Activated T-helper 2 cell treated with anti-CD3 and anti-CD28 coated beads, Interferon-gamma antibody, Interleukin-2, Interleukin-4, amounts not matched to agents 10 μg/mL and 5 μg/mL and 100 μg/mL, durations not matched to agents 14 hours and 24 hours and 36 hours (primary cell): ENCODE measurements around the gene IL16. TPM values are rescaled to one million over a fixed set of nuclear protein-coding genes. Genes with fewer than 3 reads are reported as not detected.

Source experiments
- DNase-seq: peaks from one replicate; pipeline ENCODE4 v3.0.0; 2021; ENCODE audit warnings: low spot score
- H3K27ac Mint-ChIP-seq: one replicate; pipeline ENCODE4 v1.8.0; 2021; ENCODE audit warnings: mixed read lengths
- H3K27me3 Mint-ChIP-seq: one replicate; pipeline ENCODE4 v1.8.0; 2021; ENCODE audit warnings: low read depth, mixed read lengths
- H3K36me3 Mint-ChIP-seq: one replicate; pipeline ENCODE4 v1.8.0; 2021; ENCODE audit warnings: low read depth, mixed read lengths
- H3K4me1 Mint-ChIP-seq: one replicate; pipeline ENCODE4 v1.8.0; 2021; ENCODE audit warnings: low read depth, mixed read lengths
- H3K4me3 Mint-ChIP-seq: one replicate; pipeline ENCODE4 v1.8.0; 2021; ENCODE audit warnings: low read depth, mild to moderate bottlenecking, moderate library complexity, mixed read lengths
- H3K9me3 Mint-ChIP-seq: one replicate; pipeline ENCODE4 v1.8.0; 2021; ENCODE audit warnings: mixed read lengths
- intact Hi-C: fragments of 100-400 bp; cut with micrococcal nuclease; formaldehyde crosslinking; loops from one replicate; pipeline ENCODE4 v1.15.1; 2023
- total RNA-seq: library from RNA; stranded (reverse); gene quantifications from 2 replicates; pipeline ENCODE4 v1.2.3, GENCODE V29; 2022

The IL16 gene
- total RNA-seq, 1 donor from 2014 or later, result 42.3 TPM

DNA sequence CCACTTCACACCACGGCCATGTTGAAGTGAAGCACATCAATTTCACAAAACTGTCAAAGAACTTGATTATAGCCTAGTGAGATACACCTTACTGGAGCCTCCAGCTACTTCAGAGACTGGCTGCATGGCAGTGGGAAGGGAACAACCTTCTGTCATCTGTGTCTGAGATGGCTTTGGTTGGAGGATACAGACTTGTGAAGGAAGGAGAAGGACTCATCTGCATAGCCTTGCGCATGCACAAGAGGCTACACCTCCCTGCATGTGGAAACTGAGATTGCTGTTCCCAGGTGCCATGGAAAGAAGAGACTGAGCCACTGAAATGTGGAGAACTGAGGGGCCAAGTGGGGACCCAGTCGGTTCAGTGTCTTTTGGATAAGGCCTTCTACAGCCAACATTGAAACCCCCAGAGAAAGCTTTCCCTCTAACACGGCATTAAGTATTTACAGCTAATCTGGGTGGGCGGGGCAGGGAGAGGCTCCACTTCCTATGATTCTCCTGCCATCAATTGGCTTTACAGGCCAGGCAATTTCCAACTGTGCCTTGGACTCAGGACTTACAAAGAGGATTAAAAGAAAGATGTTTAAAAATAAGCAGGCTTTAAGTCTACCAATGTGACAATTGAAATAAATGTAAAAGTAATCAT is 58.8 kb downstream of the IL16 start:
- Mint-ChIP-seq H3K27ac (no peak overlapping the region), H3K4me1 (no peaks in the 10 kb centered on the region), H3K9me3 (no peaks in the 10 kb centered on the region), H3K4me3 (no peak overlapping the region), H3K27me3 (peaks cover 14% of the 10 kb centered on the region), H3K36me3 (no peaks in the 10 kb centered on the region)
- DNase-seq, result no peak
- intact Hi-C loops, result no loop called here

DNA sequence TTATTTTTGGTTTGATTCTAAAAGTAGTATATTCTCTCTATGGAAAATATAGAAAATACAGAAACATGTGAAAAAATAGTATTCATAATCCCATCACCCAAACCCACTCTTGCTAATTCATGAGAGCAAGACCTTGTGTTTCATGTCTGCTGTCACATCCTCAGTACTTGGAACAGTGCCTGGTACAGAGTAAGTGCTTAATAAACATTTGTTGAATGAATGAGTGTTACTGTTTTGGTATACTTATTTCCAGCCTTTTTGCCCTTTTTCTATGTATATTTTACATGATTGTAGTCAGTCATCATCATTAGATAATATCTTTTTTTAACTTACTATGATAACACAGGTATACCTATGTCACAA is 59.3 kb downstream of the IL16 start:
- intact Hi-C loops, result no loop called here
- no peaks in the 10 kb centered on the region for H3K4me1 Mint-ChIP-seq
- no peak for DNase-seq
- peaks cover 14% of the 10 kb centered on the region for H3K27me3 Mint-ChIP-seq
- H3K9me3 Mint-ChIP-seq, result no peaks in the 10 kb centered on the region
- H3K36me3 Mint-ChIP-seq, result no peaks in the 10 kb centered on the region
- no peak overlapping the region for H3K27ac Mint-ChIP-seq
- H3K4me3 Mint-ChIP-seq, result no peak overlapping the region

DNA sequence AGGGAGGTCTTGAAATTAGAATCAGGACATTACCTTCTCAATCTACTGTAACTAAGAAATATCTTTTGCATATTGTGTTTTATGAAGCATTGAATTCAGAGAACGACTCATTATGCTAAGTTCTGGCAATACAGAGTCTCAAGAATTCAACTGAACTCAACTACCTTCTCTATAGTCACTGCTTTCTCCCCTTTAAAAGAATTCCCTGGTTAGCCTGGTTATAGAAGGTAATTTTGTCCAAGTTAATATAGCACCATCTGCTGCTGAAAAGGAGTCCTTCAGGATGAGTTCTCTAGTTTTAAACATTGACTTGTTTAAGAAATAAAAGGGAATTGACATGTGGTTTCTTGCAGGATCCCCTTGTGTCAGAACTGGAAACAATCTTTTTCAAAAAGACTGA is 60.2 kb downstream of the IL16 start:
- DNase-seq, result no peak
- intact Hi-C loops, result no loop called here
- H3K27me3 Mint-ChIP-seq, result peaks cover 9% of the 10 kb centered on the region
- no peaks in the 10 kb centered on the region for H3K9me3 Mint-ChIP-seq
- H3K4me1 Mint-ChIP-seq, result no peaks in the 10 kb centered on the region
- no peaks in the 10 kb centered on the region for H3K36me3 Mint-ChIP-seq
- H3K27ac Mint-ChIP-seq, result no peak overlapping the region
- no peak overlapping the region for H3K4me3 Mint-ChIP-seq

DNA sequence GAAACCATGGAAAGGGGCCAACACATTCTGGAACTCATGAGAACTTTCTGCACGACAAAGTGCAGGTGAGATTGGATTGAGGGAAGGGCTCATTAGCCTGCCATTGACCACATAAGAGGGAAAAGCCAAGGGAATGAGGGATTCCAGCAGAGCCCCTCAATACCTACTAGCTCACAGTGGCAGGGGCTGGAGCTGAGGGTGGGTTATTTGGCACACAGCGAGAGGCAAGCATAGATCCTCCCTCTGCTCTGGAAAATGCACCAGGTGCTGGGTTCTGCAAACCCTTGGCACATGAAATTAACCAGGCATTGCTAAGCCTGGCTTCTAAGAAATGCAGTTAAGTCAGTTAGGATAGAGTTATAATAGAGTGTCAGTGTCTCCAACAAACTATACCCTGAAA is 60.8 kb downstream of the IL16 start:
- Mint-ChIP-seq H3K36me3 (no peaks in the 10 kb centered on the region), H3K4me1 (no peaks in the 10 kb centered on the region)
- intact Hi-C loops, result no loop called here

DNA sequence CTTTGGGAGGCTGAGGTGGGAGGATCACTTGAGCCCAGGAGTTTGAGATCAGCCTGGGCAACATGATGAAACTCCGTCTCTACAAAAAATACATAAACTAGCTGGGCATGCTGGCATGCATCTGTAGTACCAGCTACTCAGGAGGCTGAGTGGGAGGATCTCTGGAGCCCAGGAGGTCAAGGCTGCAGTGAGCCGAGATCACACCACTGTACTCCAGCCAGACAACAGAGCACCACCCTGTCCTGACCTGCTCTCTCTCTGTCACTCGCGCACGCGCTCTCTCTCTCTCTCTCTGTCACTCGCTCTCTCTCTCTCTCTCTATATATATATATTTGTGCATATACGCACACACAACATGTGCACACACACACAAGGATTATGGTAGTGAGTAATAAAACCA is 61.8 kb downstream of the IL16 start:
- intact Hi-C loops, result no loop called here
- peaks cover 7% of the 10 kb centered on the region for H3K27me3 Mint-ChIP-seq

More for the DNA sequence above, 60.8 kb downstream of the IL16 start:
- no peak overlapping the region for H3K27ac Mint-ChIP-seq
- H3K27me3 Mint-ChIP-seq, result peaks cover 7% of the 10 kb centered on the region
- no peak for DNase-seq
- H3K4me3 Mint-ChIP-seq, result no peak overlapping the region
- H3K9me3 Mint-ChIP-seq, result no peaks in the 10 kb centered on the region

DNA sequence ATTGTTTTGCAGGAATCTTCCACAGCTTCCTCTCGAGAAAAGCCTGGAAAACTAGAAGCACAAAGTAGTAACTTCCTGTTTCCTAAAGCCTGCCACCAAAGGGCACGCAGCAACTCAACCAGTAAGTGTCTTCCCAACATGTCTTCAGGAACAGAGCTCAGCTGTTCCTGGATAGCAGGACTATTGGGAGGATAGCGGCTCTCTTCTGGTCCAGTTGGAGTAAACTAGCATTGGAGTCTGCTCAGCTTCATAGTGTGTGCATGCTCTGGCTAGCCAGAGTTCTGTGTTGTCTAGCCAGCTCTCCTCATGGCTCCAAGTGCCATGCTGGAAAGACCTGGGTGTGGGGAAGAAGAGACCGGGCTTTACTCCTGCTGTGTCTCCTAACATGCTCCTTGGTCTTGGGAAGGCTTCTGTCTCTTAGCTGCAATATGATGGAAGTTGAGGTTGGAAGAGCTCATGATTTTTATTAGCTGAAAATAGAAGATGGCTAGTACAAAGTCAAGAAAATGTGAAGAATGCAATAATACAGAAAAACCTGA is 63.1 kb downstream of the IL16 start:
- no peak overlapping the region for H3K4me3 Mint-ChIP-seq
- intact Hi-C loops, result loop anchor here (10.0 kb wide), 1 partner anchor 565 kb away; the partner anchor contains the start of gene ABHD17C
- no peaks in the 10 kb centered on the region for H3K9me3 Mint-ChIP-seq
- no peak for DNase-seq
- no peak overlapping the region for H3K27ac Mint-ChIP-seq
- peaks cover 13% of the 10 kb centered on the region for H3K27me3 Mint-ChIP-seq
- no peaks in the 10 kb centered on the region for H3K4me1 Mint-ChIP-seq
- no peaks in the 10 kb centered on the region for H3K36me3 Mint-ChIP-seq

More for the DNA sequence above, 61.8 kb downstream of the IL16 start:
- no peak for DNase-seq
- no peaks in the 10 kb centered on the region for H3K36me3 Mint-ChIP-seq
- H3K9me3 Mint-ChIP-seq, result no peaks in the 10 kb centered on the region
- H3K4me1 Mint-ChIP-seq, result no peaks in the 10 kb centered on the region
- no peak overlapping the region for H3K27ac Mint-ChIP-seq
- H3K4me3 Mint-ChIP-seq, result no peak overlapping the region

DNA sequence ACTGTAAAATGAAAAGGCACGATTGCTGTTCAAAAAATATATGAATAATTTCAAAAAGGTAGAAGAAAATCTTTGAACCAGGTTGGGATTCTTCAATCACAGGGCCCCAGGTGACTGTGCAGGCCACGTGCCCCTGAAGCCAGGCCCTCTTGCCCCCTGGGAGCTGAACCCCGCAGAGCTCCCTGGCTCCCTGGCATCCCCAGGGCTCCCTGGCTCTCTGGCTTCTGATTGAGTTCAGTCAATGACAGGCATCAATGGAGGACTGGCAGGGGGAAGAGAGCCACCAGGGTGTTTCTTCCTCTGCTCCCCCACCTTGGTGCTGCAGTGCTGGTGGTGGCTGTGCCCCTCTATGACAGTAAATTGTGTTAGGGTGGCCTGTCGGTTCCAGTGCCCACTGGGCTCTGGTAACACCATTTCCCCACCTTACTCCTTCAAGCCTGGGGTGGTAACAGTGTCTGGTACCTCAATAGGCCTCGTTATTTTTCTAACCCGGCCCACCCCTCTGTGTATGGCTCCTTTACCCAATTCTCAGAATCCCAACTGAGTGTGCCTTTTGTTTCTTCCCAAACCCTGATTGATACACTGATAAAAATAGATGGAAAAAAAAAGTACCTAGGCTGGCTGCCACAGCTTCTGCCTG is 64.6 kb downstream of the IL16 start:
- no peak for DNase-seq
- intact Hi-C loops, result loop anchor here (10.0 kb wide), 1 partner anchor 566 kb away; the partner anchor contains the start of gene ABHD17C
- H3K4me1 Mint-ChIP-seq, result peaks cover 13% of the 10 kb centered on the region
- H3K27ac Mint-ChIP-seq, result no peak overlapping the region
- no peaks in the 10 kb centered on the region for H3K9me3 Mint-ChIP-seq
- no peaks in the 10 kb centered on the region for H3K36me3 Mint-ChIP-seq
- peaks cover 17% of the 10 kb centered on the region for H3K27me3 Mint-ChIP-seq
- H3K4me3 Mint-ChIP-seq, result no peak overlapping the region

DNA sequence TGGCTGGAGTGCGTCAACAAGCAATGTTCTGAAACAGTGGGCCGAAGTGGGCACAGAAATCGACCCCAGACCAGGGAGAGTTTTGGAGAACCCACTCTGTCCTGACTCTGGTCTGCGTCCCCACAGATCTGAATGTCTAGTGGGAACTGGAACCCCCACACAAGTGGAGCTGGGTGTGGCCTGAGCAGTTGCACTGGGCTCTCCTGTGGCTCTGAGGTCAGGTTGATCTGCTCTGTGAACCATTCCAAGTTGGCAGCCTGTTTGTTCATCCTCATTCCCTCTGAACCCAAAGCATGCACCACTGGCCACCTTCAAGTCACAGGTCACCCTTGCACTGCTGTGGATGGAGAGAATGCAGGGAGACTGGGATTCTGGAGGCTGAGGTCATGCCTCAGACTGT is 66.8 kb downstream of the IL16 start:
- Mint-ChIP-seq H3K36me3 (no peaks in the 10 kb centered on the region), H3K9me3 (no peaks in the 10 kb centered on the region)
- intact Hi-C loops, result loop anchor here (10.0 kb wide), 1 partner anchor 569 kb away; the partner anchor contains the start of gene ABHD17C

DNA sequence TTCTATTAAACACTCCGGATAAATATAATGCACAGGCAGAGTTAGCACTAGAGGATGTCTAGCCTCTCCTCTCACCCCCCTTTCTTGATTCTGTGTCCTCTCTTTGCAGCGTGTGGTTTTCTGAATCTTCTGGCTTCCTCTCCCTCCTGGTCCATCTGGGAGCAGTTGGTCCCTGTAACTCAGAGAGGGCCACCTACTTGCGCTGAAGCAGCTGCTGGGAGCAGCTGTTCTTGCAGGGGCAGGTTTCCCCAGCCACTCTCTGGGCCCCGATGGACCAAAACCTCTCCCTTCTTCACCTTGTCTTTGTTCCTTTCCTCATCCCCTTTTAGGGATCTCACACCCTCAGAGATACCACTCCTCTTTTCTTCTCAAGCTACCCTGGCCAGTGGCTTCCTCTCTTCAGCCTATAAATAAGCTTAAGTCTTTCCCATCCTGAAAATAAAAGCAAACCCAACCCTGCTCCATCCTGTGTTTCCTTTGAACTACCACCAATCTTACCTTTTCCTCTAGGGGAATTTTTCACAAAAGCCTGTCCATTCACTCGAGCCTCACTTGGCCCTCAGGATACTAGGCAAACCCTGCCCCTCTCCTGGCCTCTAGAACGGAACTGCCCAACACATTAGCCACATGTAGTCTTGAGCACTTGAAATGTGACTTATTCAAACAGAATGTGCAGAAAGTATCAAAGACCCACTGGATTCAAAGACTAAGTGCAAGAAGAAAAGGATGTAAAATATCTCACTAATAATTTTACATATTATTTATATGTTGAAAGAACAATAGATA is 67.6 kb downstream of the IL16 start:
- H3K27me3 Mint-ChIP-seq, result peaks cover 14% of the 10 kb centered on the region
- intact Hi-C loops, result loop anchor here (10.0 kb wide), 1 partner anchor 569 kb away; the partner anchor contains the start of gene ABHD17C

More for the DNA sequence above, 66.8 kb downstream of the IL16 start:
- H3K4me1 Mint-ChIP-seq, result peaks cover 15% of the 10 kb centered on the region
- DNase-seq, result no peak
- peaks cover 14% of the 10 kb centered on the region for H3K27me3 Mint-ChIP-seq
- H3K27ac Mint-ChIP-seq, result no peak overlapping the region
- no peak overlapping the region for H3K4me3 Mint-ChIP-seq

DNA sequence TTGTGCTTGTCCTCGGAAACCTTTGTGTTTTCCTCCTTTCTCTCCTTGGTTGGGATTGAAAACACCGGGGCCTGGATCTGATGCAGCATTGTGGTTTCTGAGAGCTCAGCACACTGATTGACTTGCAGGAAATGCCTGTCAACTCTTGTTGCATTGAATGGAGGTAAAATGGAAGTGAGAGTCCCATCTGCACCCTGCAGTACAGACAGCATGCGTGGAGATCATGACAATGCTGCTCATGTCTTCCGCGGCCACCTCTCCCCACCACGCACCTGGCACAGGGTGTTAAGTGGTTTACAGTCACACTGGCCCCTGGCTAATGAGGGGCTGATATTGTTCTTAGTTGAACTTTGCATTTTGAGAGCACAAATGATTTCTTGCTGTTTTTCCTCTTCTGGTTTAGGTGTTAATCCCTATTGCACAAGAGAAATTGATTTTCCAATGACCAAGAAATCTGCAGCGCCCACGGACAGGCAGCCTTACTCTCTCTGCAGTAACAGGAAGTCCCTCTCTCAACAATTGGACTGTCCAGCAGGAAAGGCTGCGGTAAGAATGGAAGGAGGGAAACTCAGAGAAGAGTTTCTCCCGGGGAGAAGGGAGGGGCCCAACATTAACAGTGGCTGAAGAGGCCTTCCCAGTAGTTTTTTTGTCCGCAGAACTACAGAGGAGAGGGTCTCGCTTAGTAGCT is 68.7 kb downstream of the IL16 start:
- DNase-seq, result no peak
- intact Hi-C loops, result loop anchor here (10.0 kb wide), 1 partner anchor 571 kb away; the partner anchor contains the start of gene ABHD17C
- Mint-ChIP-seq H3K36me3 (no peaks in the 10 kb centered on the region), H3K27me3 (peaks cover 10% of the 10 kb centered on the region), H3K4me1 (peaks cover 21% of the 10 kb centered on the region), H3K4me3 (no peak overlapping the region), H3K27ac (no peak overlapping the region), H3K9me3 (no peaks in the 10 kb centered on the region)

More for the DNA sequence above, 67.6 kb downstream of the IL16 start:
- no peaks in the 10 kb centered on the region for H3K9me3 Mint-ChIP-seq
- H3K4me3 Mint-ChIP-seq, result no peak overlapping the region
- no peak overlapping the region for H3K27ac Mint-ChIP-seq
- no peaks in the 10 kb centered on the region for H3K36me3 Mint-ChIP-seq
- H3K4me1 Mint-ChIP-seq, result peaks cover 19% of the 10 kb centered on the region
- DNase-seq, result no peak

DNA sequence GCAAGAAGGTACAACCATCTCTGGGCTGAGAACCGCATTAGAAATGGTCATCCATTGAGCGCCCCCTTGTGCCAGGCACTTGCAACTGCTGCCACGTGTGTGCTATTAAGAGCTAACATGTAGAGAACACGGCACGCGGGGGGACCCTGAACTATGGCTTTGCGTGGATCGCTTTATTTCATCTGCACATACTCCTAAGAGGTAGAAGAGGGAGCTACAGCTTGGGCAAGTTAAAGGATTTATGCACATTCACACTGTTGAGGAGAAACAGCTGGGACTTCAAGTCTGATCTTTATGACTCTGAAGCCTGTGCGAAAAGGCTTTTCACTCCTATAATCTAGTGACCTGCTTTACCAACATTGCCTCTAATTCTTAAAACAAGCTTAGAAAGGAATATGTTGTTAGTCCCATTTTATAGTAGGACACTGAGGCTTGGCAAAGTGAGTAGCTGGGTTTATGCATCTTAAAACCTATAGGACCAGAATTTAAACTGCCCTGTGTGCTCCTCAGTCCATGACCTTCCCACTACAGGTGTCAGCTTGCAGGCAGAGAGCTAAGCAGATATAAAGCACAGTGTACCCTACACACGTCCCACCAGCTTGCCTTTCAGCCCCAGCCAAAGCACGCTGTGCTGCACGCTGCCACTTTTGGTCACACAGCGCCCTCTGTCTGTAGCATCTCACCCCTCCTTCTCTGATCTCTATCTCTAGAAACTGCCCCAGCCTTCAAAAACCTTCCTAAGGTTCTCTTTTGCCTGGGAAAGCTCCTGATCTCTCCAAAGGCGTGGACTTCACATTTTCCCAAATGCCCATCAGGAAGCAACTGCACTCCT is 69.5 kb downstream of the IL16 start:
- intact Hi-C loops, result loop anchor here (1.0 to 10.0 kb wide), 6 partner anchors 111 to 811 kb away; partner anchors contain the start of gene ABHD17C
- Mint-ChIP-seq H3K27me3 (peaks cover 10% of the 10 kb centered on the region), H3K27ac (peak overlapping the region; percentile 77), H3K4me1 (peaks cover 25% of the 10 kb centered on the region), H3K4me3 (peak overlapping the region; percentile 57), H3K9me3 (no peaks in the 10 kb centered on the region), H3K36me3 (no peaks in the 10 kb centered on the region)
- peak; percentile 75 for DNase-seq
